Measurements from ENCODE around the gene MRPL40.

- TF ChIP-seq, protein P1, sequence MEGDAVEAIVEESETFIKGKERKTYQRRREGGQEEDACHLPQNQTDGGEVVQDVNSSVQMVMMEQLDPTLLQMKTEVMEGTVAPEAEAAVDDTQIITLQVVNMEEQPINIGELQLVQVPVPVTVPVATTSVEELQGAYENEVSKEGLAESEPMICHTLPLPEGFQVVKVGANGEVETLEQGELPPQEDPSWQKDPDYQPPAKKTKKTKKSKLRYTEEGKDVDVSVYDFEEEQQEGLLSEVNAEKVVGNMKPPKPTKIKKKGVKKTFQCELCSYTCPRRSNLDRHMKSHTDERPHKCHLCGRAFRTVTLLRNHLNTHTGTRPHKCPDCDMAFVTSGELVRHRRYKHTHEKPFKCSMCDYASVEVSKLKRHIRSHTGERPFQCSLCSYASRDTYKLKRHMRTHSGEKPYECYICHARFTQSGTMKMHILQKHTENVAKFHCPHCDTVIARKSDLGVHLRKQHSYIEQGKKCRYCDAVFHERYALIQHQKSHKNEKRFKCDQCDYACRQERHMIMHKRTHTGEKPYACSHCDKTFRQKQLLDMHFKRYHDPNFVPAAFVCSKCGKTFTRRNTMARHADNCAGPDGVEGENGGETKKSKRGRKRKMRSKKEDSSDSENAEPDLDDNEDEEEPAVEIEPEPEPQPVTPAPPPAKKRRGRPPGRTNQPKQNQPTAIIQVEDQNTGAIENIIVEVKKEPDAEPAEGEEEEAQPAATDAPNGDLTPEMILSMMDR (conservative IDR thresholded peaks at IDR 0.05 in 1 of 2, IDR thresholded peaks at IDR 0.05 in 1 of 2; ENCODE audit: low read depth in 1 of 2, low read length in 2 of 2) = no peak
- TF ChIP-seq EZH2 (IDR thresholded peaks at IDR 0.05; ENCODE audit: low read length, missing control alignments) = no peak
Measured at GRCh38 chr22:19442166-19442565, 9.8 kb downstream of the MRPL40 start.
